ENCODE data around the gene OLFML3. TPM values are rescaled to one million over a fixed set of nuclear protein-coding genes. Genes with fewer than 3 reads are reported as not detected.

The OLFML3 gene
- total and polyA plus RNA-seq, 2 of the 13 experiments (the other 11 are each of a cell fraction or from before 2014, with no cell fraction given) = 2.0 to 5.1 TPM

- Histone ChIP-seq H3K4me1 (ENCODE audit: insufficient read depth, low read length) (peaks cover 14% of the 10 kb centered on the region), H3K9me3 (ENCODE audit: low read length) (no peaks in the 10 kb centered on the region), H3K36me3 (replicated peaks in 1 of 2; ENCODE audit: control insufficient read depth in 1 of 2, insufficient read depth in 2 of 2, low read length in 2 of 2) (no peaks in the 10 kb centered on the region), H2AFZ (ENCODE audit: low read length) (no peak overlapping the region), H3K27ac (ENCODE audit: extremely low read length, insufficient read depth, low read length) (no peak overlapping the region), H3K79me2 (ENCODE audit: insufficient read depth, low read length) (no peaks in the 10 kb centered on the region), H3K27me3 (ENCODE audit: control insufficient read depth in 1 of 2, insufficient read depth in 2 of 2, low read length in 2 of 2) (no peaks in the 10 kb centered on the region; a peak in 1 of 5 replicates), H4K20me1 (ENCODE audit: insufficient read depth, low read length) (no peaks in the 10 kb centered on the region), H3K4me2 (ENCODE audit: low read depth, low read length) (no peak overlapping the region), H3K9ac (ENCODE audit: insufficient read depth, low read depth, low read length) (no peak overlapping the region), H3K4me3 (replicated peaks in 1 of 3; ENCODE audit: insufficient read depth in 1 of 3, low read depth in 2 of 3, low read length in 3 of 3) (no peak overlapping the region)
- CTCF ChIA-PET (ENCODE audit: low intra/inter-chr PET ratio, low total read pairs) = no interaction called here
- 59% methylated on average over 6 of the region's 6 CpGs for WGBS (ENCODE audit: low lambda C conversion rate)
- ATAC-seq (no peak), DNase-seq (ENCODE audit: low spot score) (no peak), FAIRE-seq (no peak)
- intact Hi-C loops (cut with micrococcal nuclease; ENCODE audit: unreplicated experiment) = no loop called here
- BruUV-seq (replicated peaks) = no TSS peak
- POLR2A ChIA-PET = no interaction called here
- TF ChIP-seq ZNF431 (CRISPR knock-in tag; IDR thresholded peaks at IDR 0.05; ENCODE audit: borderline replicate concordance, low read depth) (no peak), MAFG (CRISPR knock-in tag; IDR thresholded peaks at IDR 0.05) (no peak), ARID2 (CRISPR knock-in tag; IDR thresholded peaks at IDR 0.05; ENCODE audit: borderline replicate concordance) (no peak), RFXANK (CRISPR knock-in tag; IDR thresholded peaks at IDR 0.05) (no peak), ARHGAP35 (CRISPR knock-in tag; IDR thresholded peaks at IDR 0.05; ENCODE audit: borderline replicate concordance) (no peak)
- in situ Hi-C loops (cut with HindIII; ENCODE audit: extremely low pct_ligation_motif_present, low pct_unique_long_range_greater_than_20kb) = no loop called here
These were observed 44.8 kb downstream of the OLFML3 start for GRCh38 chr1:114024049-114024448.

GRCh38 chr1:114025609-114026401 is 46.5 kb downstream of the OLFML3 start:
- Histone ChIP-seq H2AFZ (ENCODE audit: low read length) (no peak overlapping the region), H3K27ac (ENCODE audit: extremely low read length, insufficient read depth, low read length) (no peak overlapping the region), H3K4me1 (ENCODE audit: insufficient read depth, low read length) (peaks cover 7% of the 10 kb centered on the region), H3K9me3 (ENCODE audit: low read length) (no peaks in the 10 kb centered on the region), H3K36me3 (replicated peaks in 1 of 2; ENCODE audit: control insufficient read depth in 1 of 2, insufficient read depth in 2 of 2, low read length in 2 of 2) (no peaks in the 10 kb centered on the region), H3K9ac (ENCODE audit: insufficient read depth, low read depth, low read length) (no peak overlapping the region), H3K4me3 (replicated peaks in 1 of 3; ENCODE audit: insufficient read depth in 1 of 3, low read depth in 2 of 3, low read length in 3 of 3) (no peak overlapping the region), H4K20me1 (ENCODE audit: insufficient read depth, low read length) (no peaks in the 10 kb centered on the region), H3K4me2 (ENCODE audit: low read depth, low read length) (no peak overlapping the region), H3K27me3 (ENCODE audit: control insufficient read depth in 1 of 2, insufficient read depth in 2 of 2, low read length in 2 of 2) (no peaks in the 10 kb centered on the region; a peak in 1 of 5 replicates), H3K79me2 (ENCODE audit: insufficient read depth, low read length) (no peaks in the 10 kb centered on the region)
- in situ Hi-C loops (cut with HindIII; ENCODE audit: extremely low pct_ligation_motif_present, low pct_unique_long_range_greater_than_20kb) = no loop called here
- ATAC-seq (no peak), DNase-seq (ENCODE audit: low spot score) (no peak), FAIRE-seq (no peak)
- 58% methylated on average over 4 of the region's 5 CpGs for WGBS (ENCODE audit: low lambda C conversion rate)
- TF ChIP-seq CCAR2 (optimal IDR thresholded peaks at IDR 0.05; ENCODE audit: low read depth, low read length) (no peak), ISX (CRISPR knock-in tag; conservative IDR thresholded peaks at IDR 0.05) (no peak), ZUFSP (CRISPR knock-in tag; IDR thresholded peaks at IDR 0.05; ENCODE audit: borderline replicate concordance) (no peak), EEA1 (CRISPR knock-in tag; IDR thresholded peaks at IDR 0.05; ENCODE audit: borderline replicate concordance) (no peak), RNF2 (conservative IDR thresholded peaks at IDR 0.05; ENCODE audit: low read depth) (no peak), ZBTB42 (CRISPR knock-in tag; IDR thresholded peaks at IDR 0.05) (no peak), MTA3 (CRISPR knock-in tag; IDR thresholded peaks at IDR 0.05) (no peak), PHF21A (CRISPR knock-in tag; IDR thresholded peaks at IDR 0.05) (no peak), STAT5B (CRISPR knock-in tag; IDR thresholded peaks at IDR 0.05) (no peak), CAMTA2 (CRISPR knock-in tag; IDR thresholded peaks at IDR 0.05; ENCODE audit: borderline replicate concordance) (no peak)
- ChIA-PET CTCF (ENCODE audit: low intra/inter-chr PET ratio, low total read pairs) (no interaction called here), POLR2A (no interaction called here)
- BruUV-seq (replicated peaks) = no TSS peak
- intact Hi-C loops (cut with micrococcal nuclease; ENCODE audit: unreplicated experiment) = no loop called here

All from HepG2 (cell line).